SK-N-SH (cell line): ENCODE measurements around the gene CACNA2D1. TPM values are rescaled to one million over a fixed set of nuclear protein-coding genes. Genes with fewer than 3 reads are reported as not detected.

Source experiments
- CTCF ChIA-PET: fragments of 300-600, 350-600 bp; formaldehyde crosslinking; extraction: SDS; loops from one replicate; lab custom pipeline; 2021; lab: Yijun Ruan, JAX
- POLR2A ChIA-PET: fragments of 350-600 bp; sonication (Branson Sonifier 250); formaldehyde crosslinking; extraction: SDS; loops from one replicate; lab custom pipeline; 2020; ENCODE audit warnings: antibody characterized with exemption, inconsistent platforms; lab: Yijun Ruan, JAX
- DNase-seq: peaks from one replicate; pipeline ENCODE4 v3.0.0; 2012
- H2AFZ ChIP-seq: fragments of 200-600 bp; sonication (generic); 2 replicates; pipeline ENCODE4 v1.8.1; 2016; ENCODE audit warnings: antibody characterized with exemption, mild to moderate bottlenecking, low read depth
- H3F3A ChIP-seq: fragments of 200-600 bp; sonication (generic); replicated peaks from 2 replicates; pipeline ENCODE3; 2016; ENCODE audit warnings: antibody characterized with exemption, mild to moderate bottlenecking; ENCODE audit not compliant: insufficient read depth
- H3K27ac ChIP-seq, 2 experiments: fragments of 200-500 bp in 1 of 2; fragments of 200-600 bp in 1 of 2; sonication (Bioruptor generic) in 1 of 2; sonication (generic), shearing (Covaris generic) in 1 of 2; 2 replicates each; pipeline versions ENCODE4 v1.5.1 to v1.6.1; 2014 to 2016; ENCODE audit warnings: low read depth in 2 of 2, inconsistent platforms in 1 of 2, low read length in 1 of 2, mild to moderate bottlenecking in 1 of 2, mixed read lengths in 1 of 2
- H3K27me3 ChIP-seq: fragments of 200-600 bp; sonication (generic), shearing (Covaris generic); 2 replicates; pipeline ENCODE4 v1.6.1; 2016; ENCODE audit warnings: mixed run types; ENCODE audit not compliant: insufficient read depth
- H3K36me3 ChIP-seq, 2 experiments: fragments of 200-500 bp in 1 of 2; fragments of 200-600 bp in 1 of 2; sonication (Bioruptor generic) in 1 of 2; sonication (generic) in 1 of 2; replicated peaks in 1 of 2; 2 replicates each; pipeline versions ENCODE3 to v1.5.1; 2014 to 2016; ENCODE audit warnings: low read length in 1 of 2, mild to moderate bottlenecking in 1 of 2; ENCODE audit not compliant: insufficient read depth in 2 of 2, control insufficient read depth in 1 of 2
- H3K4me1 ChIP-seq, 2 experiments: fragments of 200-500 bp in 1 of 2; fragments of 200-600 bp in 1 of 2; sonication (Bioruptor generic) in 1 of 2; sonication (generic), shearing (Covaris generic) in 1 of 2; 2 replicates each; pipeline versions ENCODE4 v1.5.1 to v1.6.1; 2014 to 2016; ENCODE audit warnings: low read depth in 1 of 2, low read length in 1 of 2, mixed run types in 1 of 2; ENCODE audit not compliant: insufficient read depth in 2 of 2, control insufficient read depth in 1 of 2
- H3K4me2 ChIP-seq: fragments of 200-600 bp; sonication (generic), shearing (Covaris generic); 2 replicates; pipeline ENCODE4 v1.6.1; 2017; ENCODE audit warnings: mixed run types
- H3K4me3 ChIP-seq, 2 experiments: fragments of 200-500 bp in 1 of 2; fragments of 200-600 bp in 1 of 2; sonication (Bioruptor generic) in 1 of 2; sonication (generic), shearing (Covaris generic) in 1 of 2; 2 replicates each; pipeline versions ENCODE4 v1.5.1 to v1.8.1; 2014 to 2016; ENCODE audit warnings: low read depth in 2 of 2, inconsistent platforms in 1 of 2, low read length in 1 of 2, mild to moderate bottlenecking in 1 of 2, mixed read lengths in 1 of 2, moderate library complexity in 1 of 2
- H3K79me2 ChIP-seq: fragments of 200-600 bp; sonication (generic); 2 replicates; pipeline ENCODE4 v1.8.1; 2017; ENCODE audit warnings: mild to moderate bottlenecking; ENCODE audit not compliant: insufficient read depth
- H3K9ac ChIP-seq: fragments of 200-600 bp; sonication (generic); 2 replicates; pipeline ENCODE4 v1.6.1; 2017; ENCODE audit warnings: mixed run types
- H3K9me2 ChIP-seq: fragments of 200-600 bp; sonication (generic); 2 replicates; pipeline ENCODE4 v1.6.1; 2017; ENCODE audit warnings: mixed run types
- H3K9me3 ChIP-seq: fragments of 200-600 bp; sonication (generic); 2 replicates; pipeline ENCODE4 v1.6.1; 2017; ENCODE audit warnings: mixed run types, mild to moderate bottlenecking, moderate library complexity
- H4K20me1 ChIP-seq: fragments of 200-600 bp; sonication (generic); 2 replicates; pipeline ENCODE4 v1.6.1; 2017; ENCODE audit warnings: mild to moderate bottlenecking, mixed run types; ENCODE audit not compliant: insufficient read depth
- CHD2 ChIP-seq: fragments of 150-350 bp; IDR thresholded peaks from 2 replicates; pipeline ENCODE4 v1.6.1; 2018; ENCODE audit warnings: low read length; ENCODE audit not compliant: partially characterized antibody
- EP300 ChIP-seq, 2 experiments: IDR thresholded peaks; 2 replicates each; pipeline versions ENCODE4 v1.4.0 to v1.6.1; 2012; ENCODE audit warnings: borderline replicate concordance in 1 of 2, low read depth in 1 of 2, low read length in 1 of 2
- FOXJ3 ChIP-seq: sonication (generic); formaldehyde crosslinking; IDR thresholded peaks from 2 replicates; pipeline ENCODE4 v1.5.1; 2020; ENCODE audit warnings: mild to moderate bottlenecking, missing genetic modification reagents
- GABPA ChIP-seq: IDR thresholded peaks from 2 replicates; pipeline ENCODE4 v1.4.0; 2012; ENCODE audit warnings: low read depth, mild to moderate bottlenecking
- NFIC ChIP-seq: IDR thresholded peaks from 2 replicates; pipeline ENCODE4 v1.4.0; 2012; ENCODE audit warnings: borderline replicate concordance
- POLR2AphosphoS5 ChIP-seq: IDR thresholded peaks from 2 replicates; pipeline ENCODE4 v1.6.1; 2012; ENCODE audit warnings: low read depth, low read length
- RAD21 ChIP-seq: IDR thresholded peaks from 2 replicates; pipeline ENCODE4 v1.6.1; 2012; ENCODE audit warnings: mild to moderate bottlenecking, low read length
- RCOR1 ChIP-seq: fragments of 150-350 bp; IDR thresholded peaks from 2 replicates; pipeline ENCODE4 v1.6.1; 2017; ENCODE audit warnings: antibody characterized with exemption, low read length
- RFX5 ChIP-seq: IDR thresholded peaks from 2 replicates; pipeline ENCODE4 v1.6.1; 2012; ENCODE audit warnings: mild to moderate bottlenecking, improper control_type of control experiment, low read length
- TAF1 ChIP-seq: IDR thresholded peaks from 2 replicates; pipeline ENCODE4 v1.6.1; 2012; ENCODE audit warnings: low read depth, mild to moderate bottlenecking, low read length, moderate library complexity, borderline replicate concordance
- TCF12 ChIP-seq: IDR thresholded peaks from 2 replicates; pipeline ENCODE4 v1.4.0; 2012
- YY1 ChIP-seq: IDR thresholded peaks from 2 replicates; pipeline ENCODE4 v1.4.0; 2012; ENCODE audit warnings: low read depth, mild to moderate bottlenecking
- WGBS: methylation state at CpG from one replicate; pipeline ENCODE4 v1.1.6; 2017; ENCODE audit warnings: low lambda C conversion rate; 5-methylcytosine and 5-hydroxymethylcytosine counted together
- polyA plus RNA-seq, 3 experiments: library from polyadenylated mRNA; depleted of rRNA; stranded (reverse); fragments of >200 nt; gene quantifications; 2 replicates each; pipeline ENCODE4 v1.2.3, GENCODE V29; 2012
- TF ChIP-seq, protein P1 (sequence below): fragments of 150-350 bp; IDR thresholded peaks from 2 replicates; pipeline ENCODE4 v1.6.1; 2016; ENCODE audit warnings: mild to moderate bottlenecking, low read depth, low read length
- TF ChIP-seq, protein P2 (sequence below): fragments of 200-600 bp; sonication (generic); IDR thresholded peaks from 2 replicates; pipeline ENCODE4 v1.6.1; 2017; ENCODE audit warnings: antibody characterized with exemption, mild to moderate bottlenecking, moderate library complexity
- TF ChIP-seq, protein P3 (sequence below): fragments of 150-350 bp; IDR thresholded peaks from 2 replicates; pipeline ENCODE4 v1.6.1; 2017; ENCODE audit warnings: antibody characterized with exemption, low read length, low read depth, borderline replicate concordance
- TF ChIP-seq, protein P4 (sequence below): IDR thresholded peaks from 2 replicates; pipeline ENCODE4; 2012
- TF ChIP-seq, protein P5 (sequence below): IDR thresholded peaks from 2 replicates; pipeline ENCODE4 v1.4.0; 2012; ENCODE audit warnings: low read depth, borderline replicate concordance
- TF ChIP-seq, protein P6 (sequence below): IDR thresholded peaks from 2 replicates; pipeline ENCODE4 v1.6.1; 2012; ENCODE audit warnings: mild to moderate bottlenecking, low read depth, low read length, moderate library complexity

CACNA2D1 gene
- polyA plus RNA-seq, 1 of the 3 experiments (the other 2 are of a cell fraction) = 3.4 TPM

DNA sequence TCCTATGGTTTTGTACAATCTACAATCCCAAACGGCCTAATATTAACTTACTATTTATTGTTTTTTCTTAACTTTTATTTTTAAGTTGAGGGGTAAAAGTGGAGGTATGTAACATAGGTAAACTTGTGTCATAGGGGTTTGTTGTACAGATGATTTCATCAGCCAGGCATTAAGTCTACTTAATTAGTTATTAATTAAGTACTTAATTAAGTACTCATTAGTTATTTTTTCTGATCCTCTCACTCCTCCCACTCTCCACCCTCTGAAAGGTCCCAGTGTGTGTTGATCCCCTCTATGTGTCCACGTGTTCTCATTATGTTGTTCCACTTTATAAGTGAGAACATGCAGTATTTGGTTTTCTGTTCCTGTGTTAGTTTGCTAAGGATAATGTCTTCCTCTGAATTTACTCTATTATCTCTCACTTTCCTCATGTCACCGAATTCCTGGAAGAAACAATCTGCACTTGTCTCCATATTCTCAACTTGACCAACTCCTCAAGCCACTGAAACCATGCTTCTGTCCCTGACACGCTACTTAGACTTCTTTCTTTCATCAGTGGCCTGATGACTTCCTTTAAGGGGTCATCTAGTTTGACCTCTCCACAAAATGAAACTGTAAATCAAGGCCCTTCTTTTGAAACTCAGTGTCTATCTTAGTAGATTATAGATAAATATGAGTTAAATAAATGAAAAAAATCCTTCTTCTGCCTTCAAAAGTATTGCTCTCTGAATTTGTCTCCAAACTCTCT is 9.1 kb downstream of the CACNA2D1 start (continued):
- TF ChIP-seq EP300 (IDR thresholded peaks at IDR 0.05; ENCODE audit: borderline replicate concordance in 1 of 2, low read depth in 1 of 2, low read length in 1 of 2) = no peak

DNA sequence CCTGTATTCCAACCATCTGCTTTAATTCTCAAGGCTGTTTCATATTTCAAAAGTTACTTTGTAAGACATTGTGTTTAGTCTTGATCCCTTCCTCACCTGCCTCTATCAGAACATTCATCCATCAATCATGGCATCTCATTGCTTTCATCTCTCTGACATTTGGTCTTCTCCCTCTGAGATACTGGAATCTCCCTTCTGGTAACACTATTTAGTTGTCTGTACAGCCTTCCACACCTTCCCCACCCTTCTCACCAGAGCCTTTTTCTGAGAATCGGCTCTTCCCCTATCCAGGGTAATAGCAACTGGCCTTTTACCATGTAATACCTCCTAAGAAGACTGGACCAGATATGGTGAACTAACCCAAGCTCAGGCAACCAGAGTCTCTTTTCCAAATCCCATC is 10.1 kb downstream of the CACNA2D1 start:
- Histone ChIP-seq H3K79me2 (peaks cover 16% of the 10 kb centered on the region), H2AFZ (no peak overlapping the region), H3K9ac (no peak overlapping the region), H4K20me1 (no peaks in the 10 kb centered on the region), H3K4me1 (peaks cover 0 to 20% of the 10 kb centered on the region in 2 experiments; a peak in 2 of 4 replicates), H3K4me2 (no peak overlapping the region), H3K27ac (no peak overlapping the region), H3K36me3 (no peaks in the 10 kb centered on the region), H3K9me3 (no peaks in the 10 kb centered on the region), H3K4me3 (no peak overlapping the region), H3K9me2 (no peaks in the 10 kb centered on the region), H3F3A (peaks cover 8% of the 10 kb centered on the region), H3K27me3 (no peaks in the 10 kb centered on the region)
- TF ChIP-seq YY1 (no peak), RAD21 (no peak), TCF12 (no peak), POLR2AphosphoS5 (no peak), RCOR1 (no peak), FOXJ3 (no peak), GABPA (no peak), RFX5 (no peak), NFIC (no peak), CHD2 (no peak), TAF1 (no peak)
- TF ChIP-seq, protein P1, sequence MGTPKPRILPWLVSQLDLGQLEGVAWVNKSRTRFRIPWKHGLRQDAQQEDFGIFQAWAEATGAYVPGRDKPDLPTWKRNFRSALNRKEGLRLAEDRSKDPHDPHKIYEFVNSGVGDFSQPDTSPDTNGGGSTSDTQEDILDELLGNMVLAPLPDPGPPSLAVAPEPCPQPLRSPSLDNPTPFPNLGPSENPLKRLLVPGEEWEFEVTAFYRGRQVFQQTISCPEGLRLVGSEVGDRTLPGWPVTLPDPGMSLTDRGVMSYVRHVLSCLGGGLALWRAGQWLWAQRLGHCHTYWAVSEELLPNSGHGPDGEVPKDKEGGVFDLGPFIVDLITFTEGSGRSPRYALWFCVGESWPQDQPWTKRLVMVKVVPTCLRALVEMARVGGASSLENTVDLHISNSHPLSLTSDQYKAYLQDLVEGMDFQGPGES = no peak
- TF ChIP-seq, protein P2, sequence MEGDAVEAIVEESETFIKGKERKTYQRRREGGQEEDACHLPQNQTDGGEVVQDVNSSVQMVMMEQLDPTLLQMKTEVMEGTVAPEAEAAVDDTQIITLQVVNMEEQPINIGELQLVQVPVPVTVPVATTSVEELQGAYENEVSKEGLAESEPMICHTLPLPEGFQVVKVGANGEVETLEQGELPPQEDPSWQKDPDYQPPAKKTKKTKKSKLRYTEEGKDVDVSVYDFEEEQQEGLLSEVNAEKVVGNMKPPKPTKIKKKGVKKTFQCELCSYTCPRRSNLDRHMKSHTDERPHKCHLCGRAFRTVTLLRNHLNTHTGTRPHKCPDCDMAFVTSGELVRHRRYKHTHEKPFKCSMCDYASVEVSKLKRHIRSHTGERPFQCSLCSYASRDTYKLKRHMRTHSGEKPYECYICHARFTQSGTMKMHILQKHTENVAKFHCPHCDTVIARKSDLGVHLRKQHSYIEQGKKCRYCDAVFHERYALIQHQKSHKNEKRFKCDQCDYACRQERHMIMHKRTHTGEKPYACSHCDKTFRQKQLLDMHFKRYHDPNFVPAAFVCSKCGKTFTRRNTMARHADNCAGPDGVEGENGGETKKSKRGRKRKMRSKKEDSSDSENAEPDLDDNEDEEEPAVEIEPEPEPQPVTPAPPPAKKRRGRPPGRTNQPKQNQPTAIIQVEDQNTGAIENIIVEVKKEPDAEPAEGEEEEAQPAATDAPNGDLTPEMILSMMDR = no peak
- TF ChIP-seq, protein P3, sequence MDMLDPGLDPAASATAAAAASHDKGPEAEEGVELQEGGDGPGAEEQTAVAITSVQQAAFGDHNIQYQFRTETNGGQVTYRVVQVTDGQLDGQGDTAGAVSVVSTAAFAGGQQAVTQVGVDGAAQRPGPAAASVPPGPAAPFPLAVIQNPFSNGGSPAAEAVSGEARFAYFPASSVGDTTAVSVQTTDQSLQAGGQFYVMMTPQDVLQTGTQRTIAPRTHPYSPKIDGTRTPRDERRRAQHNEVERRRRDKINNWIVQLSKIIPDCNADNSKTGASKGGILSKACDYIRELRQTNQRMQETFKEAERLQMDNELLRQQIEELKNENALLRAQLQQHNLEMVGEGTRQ = no peak
- TF ChIP-seq, protein P4, sequence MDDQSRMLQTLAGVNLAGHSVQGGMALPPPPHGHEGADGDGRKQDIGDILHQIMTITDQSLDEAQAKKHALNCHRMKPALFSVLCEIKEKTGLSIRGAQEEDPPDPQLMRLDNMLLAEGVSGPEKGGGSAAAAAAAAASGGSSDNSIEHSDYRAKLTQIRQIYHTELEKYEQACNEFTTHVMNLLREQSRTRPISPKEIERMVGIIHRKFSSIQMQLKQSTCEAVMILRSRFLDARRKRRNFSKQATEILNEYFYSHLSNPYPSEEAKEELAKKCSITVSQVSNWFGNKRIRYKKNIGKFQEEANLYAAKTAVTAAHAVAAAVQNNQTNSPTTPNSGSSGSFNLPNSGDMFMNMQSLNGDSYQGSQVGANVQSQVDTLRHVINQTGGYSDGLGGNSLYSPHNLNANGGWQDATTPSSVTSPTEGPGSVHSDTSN = no peak
- TF ChIP-seq, protein P5, sequence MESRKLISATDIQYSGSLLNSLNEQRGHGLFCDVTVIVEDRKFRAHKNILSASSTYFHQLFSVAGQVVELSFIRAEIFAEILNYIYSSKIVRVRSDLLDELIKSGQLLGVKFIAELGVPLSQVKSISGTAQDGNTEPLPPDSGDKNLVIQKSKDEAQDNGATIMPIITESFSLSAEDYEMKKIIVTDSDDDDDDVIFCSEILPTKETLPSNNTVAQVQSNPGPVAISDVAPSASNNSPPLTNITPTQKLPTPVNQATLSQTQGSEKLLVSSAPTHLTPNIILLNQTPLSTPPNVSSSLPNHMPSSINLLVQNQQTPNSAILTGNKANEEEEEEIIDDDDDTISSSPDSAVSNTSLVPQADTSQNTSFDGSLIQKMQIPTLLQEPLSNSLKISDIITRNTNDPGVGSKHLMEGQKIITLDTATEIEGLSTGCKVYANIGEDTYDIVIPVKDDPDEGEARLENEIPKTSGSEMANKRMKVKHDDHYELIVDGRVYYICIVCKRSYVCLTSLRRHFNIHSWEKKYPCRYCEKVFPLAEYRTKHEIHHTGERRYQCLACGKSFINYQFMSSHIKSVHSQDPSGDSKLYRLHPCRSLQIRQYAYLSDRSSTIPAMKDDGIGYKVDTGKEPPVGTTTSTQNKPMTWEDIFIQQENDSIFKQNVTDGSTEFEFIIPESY = no peak
- TF ChIP-seq, protein P6, sequence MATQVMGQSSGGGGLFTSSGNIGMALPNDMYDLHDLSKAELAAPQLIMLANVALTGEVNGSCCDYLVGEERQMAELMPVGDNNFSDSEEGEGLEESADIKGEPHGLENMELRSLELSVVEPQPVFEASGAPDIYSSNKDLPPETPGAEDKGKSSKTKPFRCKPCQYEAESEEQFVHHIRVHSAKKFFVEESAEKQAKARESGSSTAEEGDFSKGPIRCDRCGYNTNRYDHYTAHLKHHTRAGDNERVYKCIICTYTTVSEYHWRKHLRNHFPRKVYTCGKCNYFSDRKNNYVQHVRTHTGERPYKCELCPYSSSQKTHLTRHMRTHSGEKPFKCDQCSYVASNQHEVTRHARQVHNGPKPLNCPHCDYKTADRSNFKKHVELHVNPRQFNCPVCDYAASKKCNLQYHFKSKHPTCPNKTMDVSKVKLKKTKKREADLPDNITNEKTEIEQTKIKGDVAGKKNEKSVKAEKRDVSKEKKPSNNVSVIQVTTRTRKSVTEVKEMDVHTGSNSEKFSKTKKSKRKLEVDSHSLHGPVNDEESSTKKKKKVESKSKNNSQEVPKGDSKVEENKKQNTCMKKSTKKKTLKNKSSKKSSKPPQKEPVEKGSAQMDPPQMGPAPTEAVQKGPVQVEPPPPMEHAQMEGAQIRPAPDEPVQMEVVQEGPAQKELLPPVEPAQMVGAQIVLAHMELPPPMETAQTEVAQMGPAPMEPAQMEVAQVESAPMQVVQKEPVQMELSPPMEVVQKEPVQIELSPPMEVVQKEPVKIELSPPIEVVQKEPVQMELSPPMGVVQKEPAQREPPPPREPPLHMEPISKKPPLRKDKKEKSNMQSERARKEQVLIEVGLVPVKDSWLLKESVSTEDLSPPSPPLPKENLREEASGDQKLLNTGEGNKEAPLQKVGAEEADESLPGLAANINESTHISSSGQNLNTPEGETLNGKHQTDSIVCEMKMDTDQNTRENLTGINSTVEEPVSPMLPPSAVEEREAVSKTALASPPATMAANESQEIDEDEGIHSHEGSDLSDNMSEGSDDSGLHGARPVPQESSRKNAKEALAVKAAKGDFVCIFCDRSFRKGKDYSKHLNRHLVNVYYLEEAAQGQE = no peak
- CTCF ChIA-PET = no interaction called here
- POLR2A ChIA-PET = no interaction called here
- DNase-seq = no peak
- WGBS = 95% methylated on average over 1 of the region's 1 CpG
